ENCODE data around the gene ARSG.
"Not testable (repeated sequence)": the region's sequence is repeated elsewhere in the genome, so short reads cannot be mapped to it uniquely, and the experiment has no call there.

The ARSG gene

DNA sequence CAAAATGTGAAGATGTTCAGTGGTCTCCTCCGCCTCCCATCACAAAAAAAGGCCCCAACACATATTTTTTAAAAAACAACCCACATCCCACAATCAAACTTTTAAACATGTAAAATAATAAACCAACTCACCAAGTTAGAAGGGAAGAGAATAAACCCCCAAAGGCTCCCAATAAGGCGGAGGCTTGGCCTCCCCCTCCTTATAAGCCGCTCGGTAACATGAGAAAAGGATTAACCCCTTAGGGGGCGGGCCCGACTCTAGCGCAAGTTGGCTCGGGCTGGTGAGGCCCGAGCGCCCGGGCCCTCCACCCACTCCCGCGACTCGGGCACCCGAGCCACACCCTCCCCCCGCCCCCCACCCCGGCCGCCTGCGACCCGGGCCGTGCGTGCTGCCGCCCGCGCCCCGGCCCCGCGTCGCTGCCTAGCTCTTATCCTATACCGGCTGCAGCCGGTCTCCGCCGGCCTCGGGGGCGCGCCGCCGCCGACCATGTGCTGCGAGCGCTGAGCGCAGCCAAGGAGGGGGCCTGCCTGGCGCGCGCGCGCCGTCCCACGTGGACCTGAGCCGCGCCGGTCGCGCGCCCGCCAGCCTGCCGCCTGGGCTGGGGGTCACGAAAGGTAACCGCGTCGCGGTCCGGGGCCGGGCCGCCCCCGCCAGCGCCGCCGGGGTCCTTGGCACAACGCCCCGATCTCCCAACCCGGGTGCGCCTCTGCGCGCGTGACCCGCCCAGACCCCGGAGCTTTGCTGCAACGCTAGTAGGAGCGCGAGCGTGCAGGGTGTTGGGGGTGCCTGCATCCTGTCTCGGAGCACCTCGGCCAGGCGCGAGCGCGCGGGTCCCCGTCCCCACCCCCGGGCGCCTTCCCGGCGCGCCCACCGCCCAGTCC is at the start of gene ARSG, which contains the start of gene SLC16A6:
Gene ARSG, plus strand, starts transcription at position 541 of the 881 bp plus-strand sequence. CDS start 15,999 bp downstream, outside the sequence.
Gene SLC16A6, minus strand, starts transcription at position 173 of the 881 bp plus-strand sequence. CDS start 12,807 bp downstream, outside the sequence.
- FAIRE-seq, result no peak

DNA sequence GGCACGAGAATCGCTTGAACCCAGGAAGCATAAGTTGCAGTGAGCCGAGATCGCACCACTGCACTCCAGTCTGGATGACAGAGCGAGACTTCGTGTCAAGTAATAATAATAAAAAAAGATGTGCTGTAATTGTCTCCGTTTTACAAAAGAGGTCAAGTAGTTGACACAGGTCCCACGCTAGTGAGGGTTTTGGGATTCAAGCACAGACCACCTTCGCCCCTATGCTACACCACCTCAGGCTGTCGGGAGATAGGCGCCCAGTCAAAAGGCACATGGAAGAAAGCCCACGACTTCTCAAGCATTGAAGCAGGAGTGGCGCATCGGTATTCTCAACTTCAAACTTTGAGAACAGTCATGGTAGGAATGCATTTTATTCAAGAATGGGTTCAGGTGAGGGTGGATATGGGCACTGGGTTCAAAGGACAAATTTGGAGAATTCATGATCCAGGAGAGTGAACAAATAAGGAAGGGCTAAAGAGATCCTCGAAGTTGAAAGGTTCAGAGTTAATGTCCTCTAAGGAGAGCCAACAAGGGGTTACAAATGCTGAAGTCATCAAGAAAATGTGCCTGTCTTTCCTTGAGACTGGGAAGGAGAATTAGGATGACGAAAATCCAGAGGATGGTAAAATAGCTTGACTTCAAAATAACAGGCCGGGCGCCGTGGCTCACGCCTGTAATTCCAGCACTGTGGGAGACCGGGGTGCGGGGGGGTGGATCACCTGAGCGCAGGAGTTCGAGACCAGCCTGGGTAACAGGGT is 44.8 kb upstream of the ARSG start:
- FAIRE-seq, result no peak

- FAIRE-seq, result no peak
These were observed 43.7 kb upstream of the ARSG start, which contains the start of gene AMZ2 for GRCh38 chr17:68247445-68248198. Gene AMZ2, plus strand, starts transcription at chr17:68248043. Its CDS starts 2,145 bp downstream, at chr17:68250188.

GRCh38 chr17:68248199-68248825 is 43.0 kb upstream of the ARSG start:
- no peak for FAIRE-seq

GRCh38 chr17:68248891-68249290 is 42.4 kb upstream of the ARSG start:
- FAIRE-seq, result no peak

GRCh38 chr17:68249354-68249765 is 41.9 kb upstream of the ARSG start:
- FAIRE-seq, result no peak

DNA sequence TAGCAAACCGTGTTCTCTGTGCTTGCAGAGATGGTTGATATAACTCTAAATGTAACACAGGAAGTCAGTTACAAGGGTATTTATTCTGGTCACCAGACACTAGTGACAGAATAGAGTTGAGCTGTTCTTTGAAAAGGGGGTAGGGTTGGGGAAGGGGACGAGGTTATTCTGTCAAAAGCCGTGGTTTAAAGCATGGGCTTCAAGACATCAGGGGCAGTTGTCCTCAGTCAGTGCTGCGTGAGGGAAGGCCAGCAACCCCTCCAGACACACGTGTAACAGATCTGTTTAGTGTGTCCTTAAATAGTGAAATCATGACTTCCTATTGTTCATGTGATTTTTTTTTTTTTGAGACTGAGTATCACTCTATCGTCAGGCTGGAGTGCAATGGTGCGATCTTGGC is 37.9 kb upstream of the ARSG start:
- not testable (repeated sequence) for FAIRE-seq

DNA sequence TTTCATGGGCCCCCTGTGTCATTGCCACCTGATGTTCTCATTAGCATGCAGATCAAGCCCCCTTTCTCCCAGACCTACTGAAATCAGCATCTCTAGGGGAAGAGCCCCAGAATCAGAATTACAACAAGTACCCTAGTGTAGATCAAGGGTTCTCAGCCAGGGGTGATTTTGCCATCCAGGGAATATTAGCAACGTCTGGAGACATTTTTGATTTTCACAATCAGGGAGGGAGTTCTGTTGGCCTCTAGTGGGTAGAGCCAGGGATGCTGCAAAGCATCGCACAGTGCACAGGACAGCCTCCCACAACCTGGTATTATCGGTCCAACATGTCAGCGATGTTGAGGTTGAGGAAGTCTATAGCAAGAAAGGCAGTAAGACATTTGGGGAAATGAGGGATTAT is 36.1 kb upstream of the ARSG start:
- FAIRE-seq, result no peak

DNA sequence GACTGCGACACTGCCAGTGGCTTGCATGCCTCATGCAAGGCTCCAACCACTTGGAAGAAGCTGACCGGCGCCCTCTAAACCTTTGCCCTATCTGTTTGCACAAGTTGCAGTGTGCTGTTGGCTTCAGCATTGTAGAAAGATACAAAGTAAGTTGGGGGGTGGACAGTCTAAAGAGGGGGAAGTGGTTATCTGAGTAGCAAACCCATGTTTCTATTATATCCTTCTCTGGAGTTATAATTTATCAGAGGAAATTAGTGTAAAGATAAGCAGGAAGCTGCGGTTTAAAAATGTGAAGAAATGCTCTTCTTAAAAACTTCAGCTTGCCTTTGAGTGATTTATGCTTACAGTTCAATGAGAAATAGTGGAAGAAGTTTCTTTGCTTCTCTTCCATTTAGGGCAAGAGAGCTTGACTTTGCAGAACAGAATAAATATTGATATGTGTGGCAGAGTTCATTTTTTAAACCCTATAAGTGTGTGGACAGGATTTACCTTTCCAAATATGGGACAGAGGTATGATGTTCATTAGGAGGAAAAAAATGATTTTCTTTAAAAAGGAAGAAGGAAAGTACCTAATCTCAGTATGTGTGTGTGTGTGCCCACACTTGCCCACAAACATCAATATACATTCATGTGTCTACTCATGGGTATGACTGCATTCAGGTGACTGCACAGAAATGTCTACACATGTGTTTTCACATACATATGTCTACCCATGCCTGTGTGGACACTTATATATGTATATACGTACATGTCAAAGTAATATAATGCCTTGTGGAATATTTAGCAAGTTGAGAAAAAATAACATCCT is 35.4 kb upstream of the ARSG start:
- FAIRE-seq, result no peak

DNA sequence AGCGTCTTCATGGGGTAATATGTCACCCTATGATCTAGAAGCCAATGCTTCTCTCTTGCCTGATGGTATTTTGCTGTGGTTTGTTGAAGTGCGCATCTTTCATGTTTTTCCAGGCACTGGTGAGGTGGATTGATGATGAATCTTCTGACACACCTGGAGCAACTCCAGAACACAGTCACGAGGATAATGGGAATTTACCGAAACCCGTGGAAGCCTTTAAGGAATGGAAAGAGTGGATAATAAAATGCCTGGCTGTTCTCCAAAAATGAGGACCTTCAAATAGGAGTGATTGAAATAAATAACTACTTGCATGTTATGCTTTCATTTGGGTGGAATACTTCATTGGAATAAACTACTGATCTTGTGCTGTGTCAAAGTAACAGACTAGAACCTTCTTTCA is 34.6 kb upstream of the ARSG start:
- FAIRE-seq, result not testable (repeated sequence)

GRCh38 chr17:68257934-68258333 is 33.4 kb upstream of the ARSG start:
- FAIRE-seq, result no peak

DNA sequence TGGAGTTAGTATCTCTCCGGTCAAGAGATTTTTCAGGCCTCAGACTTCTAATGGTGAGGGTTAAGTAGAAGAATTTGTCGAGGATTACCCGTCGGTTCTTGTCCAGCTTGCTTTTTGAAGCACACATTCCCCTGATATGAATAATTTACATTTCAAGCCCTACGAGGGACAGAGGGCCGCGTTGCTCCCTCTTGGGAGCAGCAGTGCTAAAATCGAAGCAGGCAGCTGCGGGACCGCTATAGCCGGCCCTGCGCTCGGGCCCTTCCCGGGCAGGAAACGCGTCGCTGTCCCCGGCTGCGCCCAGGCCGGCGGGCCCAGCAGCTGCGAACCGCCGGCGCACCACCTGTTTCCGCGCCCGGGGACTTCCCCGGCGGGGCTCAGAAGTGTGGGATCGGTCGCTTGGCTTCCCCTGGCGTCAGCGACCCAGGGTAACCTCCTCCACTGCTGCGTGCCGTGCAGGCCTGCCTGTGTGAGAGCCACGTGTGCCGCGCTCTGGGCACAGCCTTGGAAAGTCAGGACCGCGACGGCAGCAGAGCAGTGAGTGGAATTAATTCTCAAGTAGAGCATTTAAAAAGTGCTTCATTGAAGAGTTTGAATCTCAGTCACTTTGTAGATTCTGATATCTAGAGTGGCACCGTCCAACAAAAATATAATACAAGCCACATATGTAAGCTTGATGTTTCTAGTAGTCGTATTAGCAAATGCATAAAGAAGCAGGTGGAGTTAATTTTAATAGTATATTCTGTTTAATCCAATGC is 32.2 kb upstream of the ARSG start:
- FAIRE-seq, result not testable (repeated sequence)

GRCh38 chr17:68259648-68259951 is 31.7 kb upstream of the ARSG start:
- not testable (repeated sequence) for FAIRE-seq

GRCh38 chr17:68260051-68260762 is 31.1 kb upstream of the ARSG start:
- no peak for FAIRE-seq

DNA sequence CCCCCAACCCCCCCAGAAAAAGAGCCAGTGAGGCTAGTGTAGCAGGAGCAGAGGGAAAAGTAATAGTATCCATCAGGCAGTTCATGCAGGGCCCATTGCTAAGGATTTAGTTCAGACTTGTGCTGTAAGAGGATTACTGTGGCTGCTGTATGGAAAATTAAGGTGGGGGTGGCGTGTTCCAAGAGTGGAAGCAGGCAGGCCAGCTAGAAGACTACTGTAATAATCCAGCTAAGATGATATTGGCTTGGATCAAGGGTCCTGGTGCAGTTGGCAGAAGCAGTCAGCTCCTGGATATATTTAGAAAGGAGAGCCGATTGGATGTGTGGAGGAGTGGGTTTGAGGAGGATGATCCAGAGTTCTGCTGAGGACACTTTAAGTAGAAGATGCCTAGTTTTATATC is 28.8 kb upstream of the ARSG start:
- not testable (repeated sequence) for FAIRE-seq

- peak; percentile 92 for FAIRE-seq
These were observed 28.1 kb upstream of the ARSG start for GRCh38 chr17:68263101-68263681.

- not testable (repeated sequence) for FAIRE-seq
These were observed 25.5 kb upstream of the ARSG start for GRCh38 chr17:68265833-68266232.

- no peak for FAIRE-seq
These were observed 17.6 kb upstream of the ARSG start for GRCh38 chr17:68273722-68274121.

GRCh38 chr17:68276339-68276738 is 15.0 kb upstream of the ARSG start:
- not testable (repeated sequence) for FAIRE-seq

- no peak for FAIRE-seq
These were observed 13.5 kb upstream of the ARSG start for GRCh38 chr17:68277807-68278206.
